Endothelial cell of coronary artery (primary cell): ENCODE data around the gene AASDHPPT. TPM values are rescaled to one million over a fixed set of nuclear protein-coding genes. Genes with fewer than 3 reads are reported as not detected.

Source experiments
- total RNA-seq: library from RNA; depleted of rRNA; stranded (reverse); fragments of >200 nt; gene quantifications from 2 replicates; pipeline ENCODE4 v1.2.3, GENCODE V29; 2014

The AASDHPPT gene, protein sequence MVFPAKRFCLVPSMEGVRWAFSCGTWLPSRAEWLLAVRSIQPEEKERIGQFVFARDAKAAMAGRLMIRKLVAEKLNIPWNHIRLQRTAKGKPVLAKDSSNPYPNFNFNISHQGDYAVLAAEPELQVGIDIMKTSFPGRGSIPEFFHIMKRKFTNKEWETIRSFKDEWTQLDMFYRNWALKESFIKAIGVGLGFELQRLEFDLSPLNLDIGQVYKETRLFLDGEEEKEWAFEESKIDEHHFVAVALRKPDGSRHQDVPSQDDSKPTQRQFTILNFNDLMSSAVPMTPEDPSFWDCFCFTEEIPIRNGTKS
- total RNA-seq, result 50.6 and 60.5 TPM in 2 replicates

DNA sequence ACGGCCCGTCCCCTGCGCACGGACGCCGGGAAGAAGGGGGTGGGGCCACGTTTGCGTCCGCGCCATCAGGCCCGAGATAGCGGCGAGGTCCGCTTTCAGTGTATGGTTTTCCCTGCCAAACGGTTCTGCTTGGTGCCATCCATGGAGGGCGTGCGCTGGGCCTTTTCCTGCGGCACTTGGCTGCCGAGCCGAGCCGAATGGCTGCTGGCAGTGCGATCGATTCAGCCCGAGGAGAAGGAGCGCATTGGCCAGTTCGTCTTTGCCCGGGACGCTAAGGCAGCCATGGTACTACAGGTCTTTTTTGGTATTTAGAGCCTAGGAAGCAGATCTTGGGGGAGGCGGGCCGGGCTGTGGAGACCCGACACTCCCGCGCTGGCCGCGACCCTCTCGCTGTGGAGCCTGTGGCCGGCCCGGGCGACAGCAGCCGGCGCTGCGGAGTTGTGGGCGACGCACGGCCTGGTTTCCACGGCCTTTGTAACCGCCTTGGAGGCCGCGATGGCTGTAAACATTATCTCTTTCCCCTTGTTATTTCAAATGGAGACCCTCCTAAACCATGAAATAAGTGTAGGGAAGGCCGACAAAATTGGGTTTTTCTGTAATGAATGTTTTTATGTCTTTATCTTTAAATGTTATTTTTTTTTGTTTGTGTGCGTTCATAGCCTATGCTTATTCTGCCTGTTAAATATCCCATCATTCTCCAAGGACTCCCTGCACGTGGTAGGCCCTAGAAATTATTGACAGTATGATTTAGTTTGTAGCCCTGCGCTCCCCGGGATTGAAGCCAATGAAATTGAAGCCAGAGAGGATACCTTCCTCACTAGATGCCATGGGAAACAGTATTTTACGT is at the start of gene AASDHPPT:
Gene AASDHPPT, plus strand, starts transcription at position 54 of the 847 bp plus-strand sequence. Its CDS starts 49 bp downstream, at position 103.

DNA sequence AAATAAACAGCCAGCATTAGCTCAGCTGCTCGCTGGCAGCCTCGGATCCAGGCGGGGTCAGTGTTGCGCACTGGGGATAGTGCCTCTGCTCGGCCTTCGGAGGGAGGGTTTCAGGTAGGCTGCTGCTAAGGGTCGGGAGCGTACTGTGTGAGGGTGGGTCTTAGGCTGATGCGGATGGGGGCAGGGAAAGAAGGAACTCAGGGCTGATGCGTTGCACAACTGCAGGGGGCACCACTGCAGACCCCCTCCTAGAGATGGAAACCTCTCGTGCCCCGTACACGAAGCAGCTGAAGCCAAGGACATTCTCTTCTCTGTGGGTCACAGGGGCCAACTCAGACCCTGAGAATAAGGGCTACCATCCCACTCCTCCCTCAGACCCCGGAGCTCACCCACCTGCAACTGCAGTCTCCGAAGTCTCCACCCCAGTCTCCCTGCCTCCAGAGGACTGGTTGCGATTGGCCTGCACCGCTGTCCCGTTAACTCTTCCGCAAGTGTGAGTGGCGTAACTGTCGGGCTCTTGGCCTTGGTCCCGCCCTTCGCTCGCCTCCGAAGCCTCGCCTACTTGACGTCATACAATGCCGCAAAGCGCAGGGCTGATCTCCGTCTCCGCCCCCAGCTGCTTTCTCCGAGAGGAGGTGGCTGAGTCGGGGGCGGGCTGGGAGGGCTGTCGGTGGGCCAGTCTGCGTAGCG is 398 bp upstream of the AASDHPPT start, which contains the start of gene KBTBD3:
Gene KBTBD3, minus strand, starts transcription at position 429 of the 690 bp plus-strand sequence. CDS start 18,250 bp downstream, outside the sequence.

Other genes starting within 250 kb of the AASDHPPT start
- 22.2 and 28.1 TPM in 2 replicates for gene MSANTD4, start 55.4 kb upstream of the AASDHPPT start, total RNA-seq
- gene KBTBD3, start 315 bp upstream of the AASDHPPT start, total RNA-seq, result 3.6 and 4.4 TPM in 2 replicates